HepG2 (cell line): ENCODE results near the gene SPRY1. TPM values are rescaled to one million over a fixed set of nuclear protein-coding genes. Genes with fewer than 3 reads are reported as not detected.

Experiments
- ATAC-seq: fragments of 200-7000 bp; cut with Tn5 transposase; 3 replicates; pipeline ENCODE4 v1.9.1; 2020; ENCODE audit warnings: mild to moderate bottlenecking, moderate library complexity
- BruUV-seq: library from RNA; stranded (reverse); fragments of 400-500 nt; replicated peaks from 2 replicates; lab custom pipeline; 2021; lab: Mats Ljungman, UMichigan
- CTCF ChIA-PET: fragments of 300-600 bp; formaldehyde crosslinking; extraction: SDS; loops from one replicate; lab custom pipeline; 2021; ENCODE audit warnings: low total read pairs, inconsistent platforms, low intra/inter-chr PET ratio; lab: Yijun Ruan, JAX
- POLR2A ChIA-PET: fragments of 350-600 bp; sonication (Branson Sonifier 250); formaldehyde crosslinking; loops from one replicate; lab custom pipeline; 2020; ENCODE audit warnings: antibody characterized with exemption, inconsistent platforms; lab: Yijun Ruan, JAX
- DNase-seq: peaks from one replicate; pipeline ENCODE4 v3.0.0-alpha.2; 2015; ENCODE audit warnings: low spot score
- FAIRE-seq: peaks from 3 replicates; lab custom pipeline; 2011; peaks lifted over from hg19 to GRCh38; lab: Jason Lieb, UNC
- H2AFZ ChIP-seq: one replicate; pipeline ENCODE4 v1.6.1; 2011; ENCODE audit warnings: low read length, inconsistent platforms
- H3K27ac ChIP-seq: fragments of 300-600 bp; 3 replicates; pipeline ENCODE4 v1.8.0; 2011; ENCODE audit warnings: mixed run types, mild to moderate bottlenecking, mixed read lengths, low read length, inconsistent platforms; ENCODE audit not compliant: insufficient read depth; ENCODE audit errors: extremely low read length
- H3K27me3 ChIP-seq, 2 experiments: fragments of 200-600 bp in 1 of 2; 2 replicates in 1 of 2; 3 replicates in 1 of 2; pipeline versions ENCODE4 v1.6.0 to v1.8.0; 2011; ENCODE audit warnings: low read length in 2 of 2, mild to moderate bottlenecking in 2 of 2, moderate library complexity in 2 of 2, inconsistent platforms in 1 of 2; ENCODE audit not compliant: insufficient read depth in 2 of 2, control insufficient read depth in 1 of 2
- H3K36me3 ChIP-seq, 2 experiments: fragments of 200-600 bp in 1 of 2; replicated peaks in 1 of 2; 2 replicates in 1 of 2; 3 replicates in 1 of 2; pipeline versions ENCODE4 v1.5.1 to v1.8.0; 2011; ENCODE audit warnings: low read length in 2 of 2, inconsistent platforms in 1 of 2; ENCODE audit not compliant: insufficient read depth in 2 of 2, control insufficient read depth in 1 of 2
- H3K4me1 ChIP-seq: 2 replicates; pipeline ENCODE4 v1.5.1; 2012; ENCODE audit warnings: low read length, inconsistent platforms; ENCODE audit not compliant: insufficient read depth
- H3K4me2 ChIP-seq: 2 replicates; pipeline ENCODE4 v1.6.0; 2011; ENCODE audit warnings: low read depth, low read length, inconsistent platforms
- H3K4me3 ChIP-seq, 3 experiments: fragments of 200-600 bp in 1 of 3; sonication (generic), shearing (Covaris generic) in 1 of 3; replicated peaks in 1 of 3; 2 replicates each; pipeline ENCODE4 v1.5.1; 2011 to 2016; ENCODE audit warnings: low read length in 3 of 3, inconsistent platforms in 2 of 3, low read depth in 2 of 3, mild to moderate bottlenecking in 2 of 3, control low read depth in 1 of 3, mixed read lengths in 1 of 3; ENCODE audit not compliant: insufficient read depth in 1 of 3
- H3K79me2 ChIP-seq: one replicate; pipeline ENCODE4 v1.6.1; 2011; ENCODE audit warnings: low read length, inconsistent platforms; ENCODE audit not compliant: insufficient read depth
- H3K9ac ChIP-seq: 2 replicates; pipeline ENCODE4 v1.6.0; 2011; ENCODE audit warnings: mild to moderate bottlenecking, low read depth, low read length, inconsistent platforms; ENCODE audit not compliant: insufficient read depth
- H3K9me3 ChIP-seq: 2 replicates; pipeline ENCODE4 v1.5.1; 2012; ENCODE audit warnings: mild to moderate bottlenecking, low read length
- H4K20me1 ChIP-seq: 2 replicates; pipeline ENCODE4 v1.6.0; 2011; ENCODE audit warnings: inconsistent platforms, mild to moderate bottlenecking, low read length, moderate library complexity; ENCODE audit not compliant: insufficient read depth
- ATRX ChIP-seq: sonication (generic); formaldehyde crosslinking; IDR thresholded peaks from 2 replicates; pipeline ENCODE4 v1.4.0; 2020; ENCODE audit warnings: missing genetic modification reagents, borderline replicate concordance
- E2F1 ChIP-seq: sonication (generic); formaldehyde crosslinking; IDR thresholded peaks from 2 replicates; pipeline ENCODE4 v1.5.0; 2020; ENCODE audit warnings: missing genetic modification reagents
- HDAC1 ChIP-seq: sonication (generic); formaldehyde crosslinking; IDR thresholded peaks from 2 replicates; pipeline ENCODE4 v1.5.1; 2020; ENCODE audit warnings: mild to moderate bottlenecking, missing genetic modification reagents
- KDM6A ChIP-seq: IDR thresholded peaks from 2 replicates; pipeline ENCODE4 v1.6.1; 2016; ENCODE audit warnings: low read depth
- NCOA1 ChIP-seq: sonication (generic); formaldehyde crosslinking; IDR thresholded peaks from 2 replicates; pipeline ENCODE4 v1.9.0; 2021; ENCODE audit warnings: missing genetic modification reagents
- REXO4 ChIP-seq: sonication (generic); formaldehyde crosslinking; IDR thresholded peaks from 2 replicates; pipeline ENCODE4 v1.8.0; 2022; ENCODE audit warnings: missing genetic modification reagents, mild to moderate bottlenecking, borderline replicate concordance
- RFX3 ChIP-seq: IDR thresholded peaks from 2 replicates; pipeline ENCODE4 v1.6.1; 2016; ENCODE audit warnings: missing biosample characterization, missing genetic modification reagents
- RFXANK ChIP-seq: IDR thresholded peaks from 2 replicates; pipeline ENCODE4 v1.6.1; 2016
- RXRA ChIP-seq: sonication (generic); formaldehyde crosslinking; IDR thresholded peaks from 2 replicates; pipeline ENCODE4 v1.5.1; 2020; ENCODE audit warnings: missing genetic modification reagents
- SIN3A ChIP-seq: IDR thresholded peaks from 2 replicates; pipeline ENCODE4 v1.6.1; 2011; ENCODE audit warnings: low read depth, mild to moderate bottlenecking, control low read depth, low read length, borderline replicate concordance
- SNRNP70 ChIP-seq: fragments of 200-400 bp; formaldehyde crosslinking; IDR thresholded peaks from 2 replicates; pipeline ENCODE4 v1.6.1; 2017; ENCODE audit warnings: mild to moderate bottlenecking, low read depth, low read length, moderate library complexity
- SP4 ChIP-seq: sonication (generic); formaldehyde crosslinking; IDR thresholded peaks from 2 replicates; pipeline ENCODE4 v1.8.1; 2023; ENCODE audit warnings: mild to moderate bottlenecking, missing genetic modification reagents
- SPEN ChIP-seq: sonication (generic); formaldehyde crosslinking; IDR thresholded peaks from 2 replicates; pipeline ENCODE4 v1.5.1; 2020; ENCODE audit warnings: low read depth, mild to moderate bottlenecking, missing genetic modification reagents
- THAP11 ChIP-seq: IDR thresholded peaks from 2 replicates; pipeline ENCODE4 v1.6.1; 2016; ENCODE audit warnings: missing biosample characterization, missing genetic modification reagents
- YEATS4 ChIP-seq: sonication (generic); formaldehyde crosslinking; IDR thresholded peaks from 2 replicates; pipeline ENCODE4 v1.4.0; 2020; ENCODE audit warnings: missing genetic modification reagents, borderline replicate concordance
- ZBTB1 ChIP-seq: sonication (generic); formaldehyde crosslinking; IDR thresholded peaks from 2 replicates; pipeline ENCODE4 v1.4.0; 2020; ENCODE audit warnings: missing genetic modification reagents, borderline replicate concordance
- ZBTB37 ChIP-seq: sonication (generic); formaldehyde crosslinking; IDR thresholded peaks from 2 replicates; pipeline ENCODE4 v1.4.0; 2020; ENCODE audit warnings: mild to moderate bottlenecking, missing genetic modification reagents
- ZNF124 ChIP-seq: sonication (generic); formaldehyde crosslinking; IDR thresholded peaks from 2 replicates; pipeline ENCODE4 v1.4.0; 2020; ENCODE audit warnings: missing genetic modification reagents
- ZNF34 ChIP-seq: sonication (generic); formaldehyde crosslinking; IDR thresholded peaks from 2 replicates; pipeline ENCODE4 v1.4.0; 2020; ENCODE audit warnings: mild to moderate bottlenecking, missing genetic modification reagents, borderline replicate concordance
- ZNF430 ChIP-seq: sonication (generic); formaldehyde crosslinking; IDR thresholded peaks from 2 replicates; pipeline ENCODE4 v1.9.0; 2021; ENCODE audit warnings: mild to moderate bottlenecking, missing genetic modification reagents
- ZNF614 ChIP-seq: IDR thresholded peaks from 2 replicates; pipeline ENCODE4 v1.6.1; 2018; ENCODE audit warnings: missing biosample characterization, missing genetic modification reagents, inconsistent platforms, borderline replicate concordance
- ZNF672 ChIP-seq: sonication (generic); formaldehyde crosslinking; IDR thresholded peaks from 2 replicates; pipeline ENCODE4 v1.8.1; 2022; ENCODE audit warnings: missing genetic modification reagents
- ZNF713 ChIP-seq: sonication (generic); formaldehyde crosslinking; IDR thresholded peaks from 2 replicates; pipeline ENCODE4 v1.4.0; 2020; ENCODE audit warnings: mild to moderate bottlenecking, missing genetic modification reagents
- ZNF780A ChIP-seq: sonication (generic); formaldehyde crosslinking; IDR thresholded peaks from 2 replicates; pipeline ENCODE4 v1.8.0; 2022; ENCODE audit warnings: mild to moderate bottlenecking, missing genetic modification reagents, moderate library complexity
- WGBS: methylation state at CpG from one replicate; pipeline ENCODE4 v1.1.6; 2017; ENCODE audit warnings: low lambda C conversion rate; 5-methylcytosine and 5-hydroxymethylcytosine counted together
- in situ Hi-C: cut with HindIII; loops from 2 replicates; pipeline ENCODE4 v1.10.0; 2017; ENCODE audit warnings: low pct_unique_long_range_greater_than_20kb; ENCODE audit not compliant: extremely low pct_ligation_motif_present
- intact Hi-C: fragments of 100-400 bp; cut with micrococcal nuclease; formaldehyde crosslinking; loops from one replicate; pipeline ENCODE4 v1.10.0; 2022; ENCODE audit not compliant: unreplicated experiment
- polyA plus RNA-seq, 8 experiments: library from polyadenylated mRNA; depleted of rRNA in 3 of 8; stranded (reverse) in 7 of 8; unstranded in 1 of 8; fragments of >200 nt; fragmentation: Illumina TruSeq in 4 of 8; extraction: Trizol in 4 of 8; gene quantifications; 2 replicates each; pipeline versions ENCODE4 v1.2.1 to v1.2.3, GENCODE V29; 2011 to 2016; ENCODE audit warnings: low read depth in 4 of 8, missing spikeins in 1 of 8, mixed read lengths in 1 of 8; ENCODE audit not compliant: insufficient read depth in 1 of 8
- total RNA-seq, 5 experiments: library from RNA; depleted of rRNA; stranded (reverse); fragments of >200 nt; fragmentation: Illumina TruSeq; extraction: Trizol; gene quantifications; 2 replicates each; pipeline ENCODE4 v1.2.3, GENCODE V29; 2016; ENCODE audit warnings: low read depth in 1 of 5
- TF ChIP-seq, protein P1 (sequence below): sonication (generic); formaldehyde crosslinking; IDR thresholded peaks from 2 replicates; pipeline ENCODE4 v1.5.1; 2020; ENCODE audit warnings: missing genetic modification reagents, mild to moderate bottlenecking, borderline replicate concordance

Gene SPRY1
- total and polyA plus RNA-seq, 2 of the 13 experiments (the other 11 are each of a cell fraction or from before 2014, with no cell fraction given) = 24.7 to 33.4 TPM

GRCh38 chr4:123402121-123402465 lies 5.5 kb downstream of the SPRY1 start:
- 74% methylated on average over 3 of the region's 3 CpGs for whole genome bisulfite sequencing
- Histone ChIP-seq H3K27me3 (no peaks in the 10 kb centered on the region; a peak in 1 of 5 replicates), H2AFZ (no peak overlapping the region), H3K36me3 (peaks cover 22 to 34% of the 10 kb centered on the region in 2 experiments), H3K79me2 (peaks cover 86% of the 10 kb centered on the region), H3K9ac (peak overlapping the region; percentile 87), H3K27ac (peak overlapping the region; percentile 31), H3K4me1 (peaks cover 62% of the 10 kb centered on the region), H3K9me3 (no peaks in the 10 kb centered on the region), H3K4me2 (peak overlapping the region; percentile 74), H3K4me3 (peak overlapping the region; percentile 83 to 96 (median 90)), H4K20me1 (peaks cover 47% of the 10 kb centered on the region)
- DNase-seq (no peak), ATAC-seq (peak; percentile 2; the same call in 2 of the 3 replicates), FAIRE-seq (no peak)
- CTCF ChIA-PET = no interaction called here
- in situ Hi-C loops = no loop called here
- intact Hi-C loops = loop anchor here (5.0 kb wide), 1 partner anchor 40 kb away; no protein-coding TSS in a partner anchor
- POLR2A ChIA-PET = interaction anchor here (0.8 to 2.3 kb wide), 2 partner anchors 12 to 104 kb away, joined by 3 to 11 read pairs; no protein-coding TSS in a partner anchor
- no TSS peak for BruUV-seq
- TF ChIP-seq SPEN (CRISPR knock-in tag) (no peak), ZBTB1 (no peak), ZBTB37 (CRISPR knock-in tag) (no peak), ZNF713 (CRISPR knock-in tag) (no peak), ATRX (CRISPR knock-in tag) (no peak), HDAC1 (CRISPR knock-in tag) (no peak), RFXANK (CRISPR knock-in tag) (no peak), SNRNP70 (no peak), ZNF672 (no peak), ZNF34 (CRISPR knock-in tag) (no peak), RXRA (CRISPR knock-in tag) (no peak), E2F1 (CRISPR knock-in tag) (no peak), THAP11 (no peak), ZNF614 (CRISPR knock-in tag) (no peak), RFX3 (CRISPR knock-in tag) (no peak), NCOA1 (CRISPR knock-in tag) (no peak), ZNF430 (no peak), SIN3A (0 out of 2 replicates have a peak, but pooled peaks have one; percentile 35), REXO4 (no peak), KDM6A (CRISPR knock-in tag) (no peak), ZNF124 (CRISPR knock-in tag) (no peak), SP4 (no peak), ZNF780A (CRISPR knock-in tag) (no peak), YEATS4 (CRISPR knock-in tag) (no peak)
- TF ChIP-seq, protein P1, sequence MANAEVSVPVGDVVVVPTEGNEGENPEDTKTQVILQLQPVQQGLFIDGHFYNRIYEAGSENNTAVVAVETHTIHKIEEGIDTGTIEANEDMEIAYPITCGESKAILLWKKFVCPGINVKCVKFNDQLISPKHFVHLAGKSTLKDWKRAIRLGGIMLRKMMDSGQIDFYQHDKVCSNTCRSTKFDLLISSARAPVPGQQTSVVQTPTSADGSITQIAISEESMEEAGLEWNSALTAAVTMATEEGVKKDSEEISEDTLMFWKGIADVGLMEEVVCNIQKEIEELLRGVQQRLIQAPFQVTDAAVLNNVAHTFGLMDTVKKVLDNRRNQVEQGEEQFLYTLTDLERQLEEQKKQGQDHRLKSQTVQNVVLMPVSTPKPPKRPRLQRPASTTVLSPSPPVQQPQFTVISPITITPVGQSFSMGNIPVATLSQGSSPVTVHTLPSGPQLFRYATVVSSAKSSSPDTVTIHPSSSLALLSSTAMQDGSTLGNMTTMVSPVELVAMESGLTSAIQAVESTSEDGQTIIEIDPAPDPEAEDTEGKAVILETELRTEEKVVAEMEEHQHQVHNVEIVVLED (CRISPR knock-in tag) = no peak
